OCI-LY3 (cell line): Measurements from ENCODE around the gene C3orf49.

ENCODE experiments used
- H2AFZ ChIP-seq: fragments of 200-600, 300-600 bp; shearing (Covaris generic); 2 replicates; pipeline ENCODE4 v1.6.0; 2014; ENCODE audit warnings: antibody characterized with exemption, low read depth, low read length
- H3K27ac ChIP-seq: fragments of 200-600, 300-600 bp; sonication (generic); 2 replicates; pipeline ENCODE4 v1.5.1; 2014; ENCODE audit warnings: mild to moderate bottlenecking, low read length, moderate library complexity, mixed read lengths
- H3K27me3 ChIP-seq: fragments of 200-600, 300-600 bp; sonication (generic); 2 replicates; pipeline ENCODE4 v1.6.1; 2014; ENCODE audit warnings: low read depth, low read length, mixed read lengths
- H3K36me3 ChIP-seq: fragments of 200-600, 300-600 bp; sonication (generic); replicated peaks from 2 replicates; pipeline ENCODE3; 2014; ENCODE audit warnings: low read depth, low read length, mixed read lengths
- H3K4me1 ChIP-seq: fragments of 300-600, 200-600 bp; sonication (generic); 2 replicates; pipeline ENCODE4 v1.6.1; 2014; ENCODE audit warnings: low read length, mixed read lengths
- H3K4me2 ChIP-seq: fragments of 200-600, 300-600 bp; sonication (generic); 2 replicates; pipeline ENCODE4 v1.6.1; 2014; ENCODE audit warnings: low read length, mixed read lengths
- H3K4me3 ChIP-seq: fragments of 300-600, 200-600 bp; sonication (generic); 2 replicates; pipeline ENCODE4 v1.5.1; 2014; ENCODE audit warnings: antibody characterized with exemption, mild to moderate bottlenecking, low read length, moderate library complexity
- H3K79me2 ChIP-seq: fragments of 300-600, 200-600 bp; shearing (Covaris generic); 2 replicates; pipeline ENCODE4 v1.6.1; 2014; ENCODE audit warnings: mild to moderate bottlenecking, low read length, mixed read lengths
- H3K9ac ChIP-seq: fragments of 300-600, 200-600 bp; shearing (Covaris generic); 2 replicates; pipeline ENCODE4 v1.6.0; 2014; ENCODE audit warnings: mild to moderate bottlenecking, low read length, moderate library complexity
- H3K9me3 ChIP-seq: fragments of 200-600, 300-600 bp; shearing (Covaris generic); 2 replicates; pipeline ENCODE4 v1.6.1; 2014; ENCODE audit warnings: low read length, mixed read lengths; ENCODE audit not compliant: insufficient read depth
- H4K20me1 ChIP-seq: fragments of 200-600, 300-600 bp; sonication (generic); 2 replicates; pipeline ENCODE4 v1.6.1; 2016; ENCODE audit warnings: low read length, mixed read lengths; ENCODE audit not compliant: insufficient read depth
- CTCF ChIP-seq: fragments of 200-600, 300-600 bp; sonication (generic); IDR thresholded peaks from 2 replicates; pipeline ENCODE4 v1.5.1; 2014; ENCODE audit warnings: antibody characterized with exemption, low read length, low read depth
- EZH2phosphoT487 ChIP-seq: fragments of 200-600 bp; shearing (Covaris generic); IDR thresholded peaks from 2 replicates; pipeline ENCODE4 v1.6.1; 2018; ENCODE audit warnings: antibody characterized with exemption, mixed run types, low read depth

Gene C3orf49

GRCh38 chr3:63853106-63853505 is 34.0 kb downstream of the C3orf49 start:
- H3K27me3 ChIP-seq = no peaks in the 10 kb centered on the region
- H3K4me2 ChIP-seq = no peak overlapping the region
- H3K36me3 ChIP-seq = peaks cover 2% of the 10 kb centered on the region
- no peak for TF ChIP-seq EZH2phosphoT487
- H3K27ac ChIP-seq = no peak overlapping the region
- peaks cover 77% of the 10 kb centered on the region for H3K79me2 ChIP-seq
- H3K4me1 ChIP-seq = no peaks in the 10 kb centered on the region
- no peak overlapping the region for H2AFZ ChIP-seq
- H3K4me3 ChIP-seq = no peak overlapping the region
- H3K9me3 ChIP-seq = no peaks in the 10 kb centered on the region
- H4K20me1 ChIP-seq = peaks cover 19% of the 10 kb centered on the region; the same call in 1 of the 2 replicates
- H3K9ac ChIP-seq = no peak overlapping the region

- Histone ChIP-seq H3K4me1 (no peaks in the 10 kb centered on the region), H3K4me3 (no peak overlapping the region), H3K36me3 (peaks cover 2% of the 10 kb centered on the region), H2AFZ (no peak overlapping the region), H3K9ac (no peak overlapping the region), H3K79me2 (peaks cover 90% of the 10 kb centered on the region), H3K27ac (no peak overlapping the region), H4K20me1 (peaks cover 24% of the 10 kb centered on the region; the same call in 1 of the 2 replicates), H3K9me3 (no peaks in the 10 kb centered on the region), H3K27me3 (no peaks in the 10 kb centered on the region), H3K4me2 (no peak overlapping the region)
- TF ChIP-seq CTCF (no peak), EZH2phosphoT487 (no peak)
Observed at GRCh38 chr3:63855333-63855940, 36.3 kb downstream of the C3orf49 start.

- Histone ChIP-seq H3K36me3 (peaks cover 2% of the 10 kb centered on the region), H3K4me3 (no peak overlapping the region), H4K20me1 (peaks cover 17% of the 10 kb centered on the region; the same call in 1 of the 2 replicates), H2AFZ (no peak overlapping the region), H3K4me1 (peaks cover 4% of the 10 kb centered on the region), H3K4me2 (no peak overlapping the region), H3K9ac (no peak overlapping the region), H3K27me3 (no peaks in the 10 kb centered on the region), H3K9me3 (no peaks in the 10 kb centered on the region), H3K79me2 (peaks cover 94% of the 10 kb centered on the region), H3K27ac (no peak overlapping the region)
- TF ChIP-seq EZH2phosphoT487 (no peak), CTCF (no peak)
Observed at GRCh38 chr3:63857311-63857710, 38.2 kb downstream of the C3orf49 start.

GRCh38 chr3:63860776-63861175 is 41.7 kb downstream of the C3orf49 start:
- TF ChIP-seq CTCF (no peak), EZH2phosphoT487 (no peak)
- Histone ChIP-seq H3K9ac (no peak overlapping the region), H3K4me3 (no peak overlapping the region), H3K79me2 (peaks cover 98% of the 10 kb centered on the region), H3K27me3 (no peaks in the 10 kb centered on the region), H2AFZ (no peak overlapping the region), H3K9me3 (no peaks in the 10 kb centered on the region), H3K4me1 (peaks cover 14% of the 10 kb centered on the region), H3K27ac (no peak overlapping the region), H3K4me2 (no peak overlapping the region), H3K36me3 (no peaks in the 10 kb centered on the region), H4K20me1 (peaks cover 17% of the 10 kb centered on the region; the same call in 1 of the 2 replicates)

- Histone ChIP-seq H3K9me3 (no peaks in the 10 kb centered on the region), H3K36me3 (no peaks in the 10 kb centered on the region), H4K20me1 (peaks cover 17% of the 10 kb centered on the region; the same call in 1 of the 2 replicates), H3K4me1 (peaks cover 14% of the 10 kb centered on the region), H3K4me2 (no peak overlapping the region), H2AFZ (no peak overlapping the region), H3K4me3 (no peak overlapping the region), H3K27ac (no peak overlapping the region), H3K9ac (no peak overlapping the region), H3K79me2 (peaks cover 98% of the 10 kb centered on the region), H3K27me3 (no peaks in the 10 kb centered on the region)
- TF ChIP-seq CTCF (no peak), EZH2phosphoT487 (no peak)
Observed at GRCh38 chr3:63861306-63861705, 42.2 kb downstream of the C3orf49 start.
